Epithelial cell of proximal tubule (primary cell): Measurements from ENCODE around the gene OCSTAMP. TPM values are rescaled to one million over a fixed set of nuclear protein-coding genes. Genes with fewer than 3 reads are reported as not detected.

Experiments used
- DNase-seq: peaks from one replicate; pipeline ENCODE4 v3.0.0-alpha.2; 2011; ENCODE audit warnings: low read depth
- H3K4me3 ChIP-seq: 2 replicates; pipeline ENCODE4 v1.5.1; 2011; ENCODE audit warnings: low read depth, mild to moderate bottlenecking, low read length
- CTCF ChIP-seq: conservative IDR thresholded peaks from 2 replicates; pipeline ENCODE4 v1.5.1; 2012; ENCODE audit warnings: low read depth, mild to moderate bottlenecking, low read length
- total RNA-seq: library from RNA; depleted of rRNA; stranded (reverse); fragments of >200 nt; gene quantifications from 2 replicates; pipeline ENCODE4 v1.2.3, GENCODE V29; 2015

The OCSTAMP gene
- total RNA-seq, 1 donor from 2014 or later: not detected

GRCh38 chr20:46562009-46562372, 11.5 kb upstream of the OCSTAMP start:
- no peak for DNase-seq
- no peak overlapping the region for H3K4me3 ChIP-seq
- no peak for TF ChIP-seq CTCF

DNA sequence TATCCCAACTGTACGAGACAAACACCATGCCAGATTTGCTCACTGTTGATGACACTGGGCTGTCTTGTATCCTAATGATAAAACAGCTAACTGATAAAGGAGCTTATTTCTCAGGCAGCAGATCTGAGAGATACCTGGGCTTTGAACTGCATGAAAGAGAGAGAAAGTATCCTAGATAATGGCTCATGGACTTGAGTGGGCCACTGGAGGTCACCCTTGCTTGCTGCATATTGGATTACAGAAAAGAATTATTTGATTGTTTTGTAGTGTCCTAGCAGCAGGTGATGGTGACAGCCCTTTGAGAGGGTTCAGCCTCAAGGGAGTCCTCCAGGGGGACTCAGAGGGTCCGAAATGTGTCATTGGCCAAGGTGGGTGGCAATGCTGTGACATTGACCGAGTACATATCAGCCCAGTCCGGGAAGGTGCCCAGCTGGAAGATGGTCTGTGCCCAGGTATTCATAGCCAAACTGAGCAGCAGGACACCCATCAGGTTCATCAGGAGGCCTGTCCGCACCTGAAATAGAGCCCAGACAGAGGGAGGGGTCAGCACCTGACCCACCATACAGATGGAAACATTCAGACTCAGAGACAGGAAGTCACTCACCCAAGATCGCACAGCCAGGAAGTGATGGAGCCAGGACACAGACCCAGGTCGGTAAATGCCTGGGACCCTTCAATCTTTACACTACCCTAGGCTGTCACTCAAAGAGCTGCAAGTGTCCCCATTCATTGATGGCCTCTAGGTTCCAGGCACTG, 9.4 kb upstream of the OCSTAMP start:
- H3K4me3 ChIP-seq: no peak overlapping the region
- no peak for DNase-seq
- peak; percentile 50 for TF ChIP-seq CTCF

GRCh38 chr20:46559001-46559400, 8.5 kb upstream of the OCSTAMP start:
- DNase-seq: no peak
- no peak for TF ChIP-seq CTCF

DNA sequence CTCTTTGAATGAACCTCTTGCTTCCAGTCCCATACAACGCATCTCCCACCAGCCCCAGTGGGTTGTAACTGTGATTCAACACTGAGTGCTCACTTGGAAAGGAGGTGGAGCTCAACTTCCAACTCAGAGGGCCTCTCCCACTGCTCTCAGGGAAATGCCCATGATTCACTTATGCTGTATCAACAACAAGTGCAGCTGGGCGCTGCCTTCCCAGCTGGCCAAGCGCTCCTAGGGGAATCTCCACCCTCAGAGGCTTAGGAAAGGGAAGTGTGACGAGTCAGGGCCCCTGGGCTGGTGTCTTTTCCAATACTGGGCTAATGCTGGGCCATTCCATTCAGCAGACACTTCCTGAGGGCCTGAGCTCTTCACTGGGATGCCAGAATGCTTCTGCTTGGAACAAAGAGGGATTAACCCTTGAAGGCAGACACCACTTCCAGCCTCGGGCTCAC, 8.1 kb upstream of the OCSTAMP start:
- no peak overlapping the region for H3K4me3 ChIP-seq
- DNase-seq: peak; percentile 92
- no peak for TF ChIP-seq CTCF

More at GRCh38 chr20:46559001-46559400, 8.5 kb upstream of the OCSTAMP start:
- H3K4me3 ChIP-seq: no peak overlapping the region

- no peak overlapping the region for H3K4me3 ChIP-seq
- DNase-seq: peak; percentile 79
- no peak for TF ChIP-seq CTCF
These were observed 6.9 kb upstream of the OCSTAMP start for GRCh38 chr20:46557231-46557956.

- no peak for TF ChIP-seq CTCF
- DNase-seq: no peak
These were observed 5.0 kb upstream of the OCSTAMP start for GRCh38 chr20:46555370-46555956.

More at GRCh38 chr20:46555370-46555956, 5.0 kb upstream of the OCSTAMP start:
- H3K4me3 ChIP-seq: no peak overlapping the region
